ENCODE results near the gene BRI3BP. TPM values are rescaled to one million over a fixed set of nuclear protein-coding genes. Genes with fewer than 3 reads are reported as not detected.

The BRI3BP gene
- total and polyA plus RNA-seq, 9 of the 15 experiments (the other 6 are each of a cell fraction or from before 2014, with no cell fraction given) = 12.3 to 25.0 (median 16.6) TPM

DNA sequence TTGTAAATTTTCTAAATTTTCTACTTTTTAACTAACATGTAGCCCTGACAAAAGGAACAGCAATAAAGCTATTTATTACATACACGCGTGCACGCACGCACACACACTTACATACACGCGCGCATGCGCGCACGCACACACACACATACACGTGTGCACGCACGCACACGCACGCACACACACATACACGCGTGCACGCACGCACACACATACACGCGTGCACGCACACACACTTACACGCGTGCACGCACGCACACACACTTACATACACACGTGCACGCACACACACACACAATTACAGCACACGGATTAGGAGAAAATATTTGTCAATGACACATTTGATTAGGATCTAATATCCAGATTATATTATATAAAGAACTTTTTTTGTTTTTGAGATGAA, 32.4 kb upstream of the BRI3BP start:
- no peak for FAIRE-seq
- WGBS (ENCODE audit: insufficient coverage, low coverage, missing lambda C conversion rate) = 89% methylated on average over 19 of the region's 29 CpGs
- in situ Hi-C loops (cut with MboI) = no loop called here
- H3K9me1 ChIP-seq (ENCODE audit: control insufficient read depth, insufficient read depth, low read length) = no peaks in the 10 kb centered on the region
- no peak overlapping the region for H2AFZ ChIP-seq (ENCODE audit: low read depth, low read length)
- H3K27me3 ChIP-seq (ENCODE audit: control insufficient read depth in 2 of 2, insufficient read depth in 2 of 2, low read length in 2 of 2) = no peaks in the 10 kb centered on the region
- no peak overlapping the region for H3K9ac ChIP-seq (ENCODE audit: insufficient read depth in 1 of 2, low read depth in 2 of 2, low read length in 2 of 2)
- peaks cover 83% of the 10 kb centered on the region; the same call in 2 of the 3 replicates for H3K36me3 ChIP-seq (ENCODE audit: control insufficient read depth, insufficient read depth, low read length)
- POLR2A ChIA-PET = interaction anchor here (0.9 kb wide), 1 partner anchor 8 kb away, joined by 3 read pairs; no protein-coding TSS in a partner anchor
- intact Hi-C loops (cut with micrococcal nuclease) = no loop called here
- no peaks in the 10 kb centered on the region for H3K79me2 ChIP-seq (ENCODE audit: control insufficient read depth, insufficient read depth, low read length)
- no peak overlapping the region for H3K27ac ChIP-seq (ENCODE audit: extremely low read depth, low read depth, low read length)
- no peaks in the 10 kb centered on the region for H3K9me3 ChIP-seq (replicated peaks; ENCODE audit: control insufficient read depth, insufficient read depth, low read depth, low read length)
- CTCF ChIA-PET (ENCODE audit: low intra/inter-chr PET ratio) = no interaction called here
- no peaks in the 10 kb centered on the region; the same call in 1 of the 2 replicates for H4K20me1 ChIP-seq (replicated peaks; ENCODE audit: control insufficient read depth, insufficient read depth, low read length)
- TF ChIP-seq ARID2 (IDR thresholded peaks at IDR 0.05) (0 out of 2 replicates have a peak, but pooled peaks have one; percentile 30), KDM1A (IDR thresholded peaks at IDR 0.05) (peak in 1 of 2 experiments; percentile 49; a peak in 1 of 4 replicates), PHF20 (IDR thresholded peaks at IDR 0.05; ENCODE audit: partially characterized antibody) (peak; percentile 75), ZNF668 (CRISPR knock-in tag; IDR thresholded peaks at IDR 0.05) (no peak)
- TF ChIP-seq, protein P1, sequence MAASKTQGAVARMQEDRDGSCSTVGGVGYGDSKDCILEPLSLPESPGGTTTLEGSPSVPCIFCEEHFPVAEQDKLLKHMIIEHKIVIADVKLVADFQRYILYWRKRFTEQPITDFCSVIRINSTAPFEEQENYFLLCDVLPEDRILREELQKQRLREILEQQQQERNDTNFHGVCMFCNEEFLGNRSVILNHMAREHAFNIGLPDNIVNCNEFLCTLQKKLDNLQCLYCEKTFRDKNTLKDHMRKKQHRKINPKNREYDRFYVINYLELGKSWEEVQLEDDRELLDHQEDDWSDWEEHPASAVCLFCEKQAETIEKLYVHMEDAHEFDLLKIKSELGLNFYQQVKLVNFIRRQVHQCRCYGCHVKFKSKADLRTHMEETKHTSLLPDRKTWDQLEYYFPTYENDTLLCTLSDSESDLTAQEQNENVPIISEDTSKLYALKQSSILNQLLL (CRISPR knock-in tag; IDR thresholded peaks at IDR 0.05; ENCODE audit: borderline replicate concordance) = peak; percentile 41; the same call in 1 of the 2 replicates
- H3K4me1 ChIP-seq (replicated peaks in 1 of 2; ENCODE audit: control insufficient read depth in 2 of 2, insufficient read depth in 2 of 2, low read length in 2 of 2) = peaks cover 0 to 4% of the 10 kb centered on the region in 2 experiments; a peak in 1 of 5 replicates
- H3K4me3 ChIP-seq = no peak overlapping the region
- no peak overlapping the region for H3K4me2 ChIP-seq (ENCODE audit: insufficient read depth, low read length)
- ATAC-seq = no peak
- no TSS peak for BruUV-seq (replicated peaks)
- DNase-seq (ENCODE audit: extremely low read depth in 1 of 4, low spot score in 3 of 4) = no peak
